ENCODE data around the gene GTF3C5. TPM values are rescaled to one million over a fixed set of nuclear protein-coding genes. Genes with fewer than 3 reads are reported as not detected.
"Not testable (repeated sequence)": the region's sequence is repeated elsewhere in the genome, so short reads cannot be mapped to it uniquely, and the experiment has no call there.

Gene GTF3C5
- total and polyA plus RNA-seq, 2 of the 4 experiments (the other 2 are of a cell fraction): 49.1 to 52.3 TPM

- H4K91ac ChIP-seq (ENCODE audit: insufficient read depth, low read depth, low read length); H4K20me1 ChIP-seq (ENCODE audit: insufficient read depth, low read length); H3K56ac ChIP-seq (ENCODE audit: extremely low read depth, insufficient read depth, low read length); H2BK20ac ChIP-seq (ENCODE audit: low read depth, low read length); H3K9ac ChIP-seq (ENCODE audit: low read depth, low read length); intact Hi-C loops (cut with micrococcal nuclease); H3K36me3 ChIP-seq (ENCODE audit: control insufficient read depth, insufficient read depth, low read length); ATAC-seq (ENCODE audit: low read depth); H3K9me3 ChIP-seq (ENCODE audit: control insufficient read depth, insufficient read depth, low read length); CTCF ChIA-PET; H2AK9ac ChIP-seq (replicated peaks; ENCODE audit: low read depth, low read length, poor library complexity); H3K79me1 ChIP-seq (ENCODE audit: low read depth in 1 of 2, low read length in 2 of 2); H2BK5ac ChIP-seq (ENCODE audit: low read depth, low read length, poor library complexity, severe bottlenecking); H2BK15ac ChIP-seq (ENCODE audit: low read depth, low read length); H2BK120ac ChIP-seq (ENCODE audit: low read depth, low read length); H3K4me1 ChIP-seq (ENCODE audit: control insufficient read depth, insufficient read depth, low read length); H3K9me1 ChIP-seq (ENCODE audit: insufficient read depth, low read length); H2AK5ac ChIP-seq (ENCODE audit: low read depth, low read length); in situ Hi-C loops (cut with MboI; ENCODE audit: low sequenced_read_pairs); H3K4me3 ChIP-seq (ENCODE audit: insufficient read depth, low read depth, low read length); H4K8ac ChIP-seq (ENCODE audit: low read depth in 2 of 2, low read length in 2 of 2); H3K4ac ChIP-seq (ENCODE audit: low read depth, low read length); H2AFZ ChIP-seq (replicated peaks; ENCODE audit: low read length, poor library complexity); H3K14ac ChIP-seq (replicated peaks; ENCODE audit: low read depth, low read length); H4K5ac ChIP-seq (ENCODE audit: low read depth, low read length); POLR2A ChIA-PET (ENCODE audit: unreplicated experiment); H3K27ac ChIP-seq (ENCODE audit: insufficient read depth, low read length); H3K27me3 ChIP-seq (ENCODE audit: control insufficient read depth, insufficient read depth, low read length); DNase-seq; dilution Hi-C loops (cut with HindIII; ENCODE audit: low sequenced_read_pairs, unreplicated experiment); H3K4me2 ChIP-seq (ENCODE audit: low read depth, low read length); H3K23ac ChIP-seq (ENCODE audit: low read depth, low read length); H3K18ac ChIP-seq (ENCODE audit: low read depth, low read length); BruUV-seq (replicated peaks): not testable (repeated sequence)
- no CpG with 5 or more reads among the region's 8 CpGs for WGBS, 2 experiments (ENCODE audit: extremely low coverage in 2 of 2, insufficient read length in 1 of 2)
Observed at GRCh38 chr9:133062569-133062968, 31.8 kb downstream of the GTF3C5 start.
